HCT116 (cell line): ENCODE data around the gene KATNAL2. TPM values are rescaled to one million over a fixed set of nuclear protein-coding genes. Genes with fewer than 3 reads are reported as not detected.

Experiments used
- ATAC-seq: fragments of 200-7000 bp; cut with Tn5 transposase; 2 replicates; pipeline ENCODE4 v1.9.1; 2020; ENCODE audit warnings: mild to moderate bottlenecking, moderate library complexity
- BruUV-seq: library from RNA; stranded (reverse); fragments of 400-500 nt; replicated peaks from 2 replicates; lab custom pipeline; 2021; lab: Mats Ljungman, UMichigan
- CTCF ChIA-PET: fragments of 300-600 bp; sonication (Branson Sonifier 250); formaldehyde crosslinking; loops from one replicate; lab custom pipeline; 2021; ENCODE audit warnings: antibody characterized with exemption; lab: Charles Lee
- POLR2A ChIA-PET: fragments of 300-600, 350-600 bp; sonication (Branson Sonifier 250); formaldehyde crosslinking; loops from one replicate; lab custom pipeline; 2021; ENCODE audit warnings: antibody characterized with exemption; lab: Charles Lee
- RAD21 ChIA-PET, 2 experiments: fragments of 300-600 bp; sonication (Branson Sonifier 250); formaldehyde crosslinking; loops; one replicate each; lab custom pipeline; 2023; ENCODE audit warnings: low total read pairs in 2 of 2; ENCODE audit not compliant: uncharacterized antibody in 2 of 2, unreplicated experiment in 2 of 2, low non-redundant PET in 1 of 2; lab: Charles Lee
- DNase-seq: peaks from one replicate; pipeline ENCODE4 v3.0.0-alpha.2; 2010; ENCODE audit warnings: low read depth, low spot score
- H2AFZ ChIP-seq: fragments of 200-600 bp; shearing (Covaris generic), sonication (generic); 2 replicates; pipeline ENCODE4 v1.6.1; 2017; ENCODE audit warnings: low read depth, mixed run types, mixed read lengths, antibody characterized with exemption, low read length; ENCODE audit not compliant: poor library complexity, severe bottlenecking
- H3K27ac ChIP-seq: 2 replicates; pipeline ENCODE4 v1.5.1; 2012; ENCODE audit warnings: low read depth, low read length
- H3K27me3 ChIP-seq: fragments of 200-600 bp; sonication (generic); 2 replicates; pipeline ENCODE4 v1.6.1; 2016; ENCODE audit warnings: mixed run types, low read length, mixed read lengths; ENCODE audit not compliant: insufficient read depth
- H3K36me3 ChIP-seq, 2 experiments: fragments of 200-500 bp in 1 of 2; fragments of 200-600 bp in 1 of 2; sonication (Bioruptor generic) in 1 of 2; sonication (generic) in 1 of 2; 2 replicates each; pipeline versions ENCODE4 v1.5.1 to v1.6.1; 2014 to 2016; ENCODE audit warnings: low read length in 2 of 2, inconsistent platforms in 1 of 2, mixed read lengths in 1 of 2, mixed run types in 1 of 2; ENCODE audit not compliant: insufficient read depth in 2 of 2, control insufficient read depth in 1 of 2
- H3K4me1 ChIP-seq, 2 experiments: fragments of 200-600 bp in 1 of 2; sonication (generic) in 1 of 2; 2 replicates each; pipeline versions ENCODE4 v1.5.1 to v1.6.1; 2012 to 2017; ENCODE audit warnings: low read length in 2 of 2, inconsistent platforms in 1 of 2, mild to moderate bottlenecking in 1 of 2, mixed read lengths in 1 of 2, mixed run types in 1 of 2, moderate library complexity in 1 of 2; ENCODE audit not compliant: insufficient read depth in 2 of 2, control insufficient read depth in 1 of 2
- H3K4me2 ChIP-seq: fragments of 200-600 bp; sonication (generic); 2 replicates; pipeline ENCODE4 v1.6.1; 2017; ENCODE audit warnings: mixed run types, low read length, mixed read lengths
- H3K4me3 ChIP-seq, 2 experiments: fragments of 200-600 bp in 1 of 2; sonication (generic) in 1 of 2; replicated peaks in 1 of 2; 2 replicates each; pipeline ENCODE4 v1.5.1; 2011 to 2016; ENCODE audit warnings: low read length in 2 of 2, control low read depth in 1 of 2, low read depth in 1 of 2, mild to moderate bottlenecking in 1 of 2, mixed read lengths in 1 of 2, mixed run types in 1 of 2
- H3K79me2 ChIP-seq: fragments of 200-600 bp; sonication (generic); 2 replicates; pipeline ENCODE4 v1.6.1; 2017; ENCODE audit warnings: mild to moderate bottlenecking, mixed run types, low read length, moderate library complexity, mixed read lengths; ENCODE audit not compliant: insufficient read depth
- H3K9ac ChIP-seq: fragments of 200-600 bp; sonication (generic); 2 replicates; pipeline ENCODE4 v1.6.1; 2016; ENCODE audit warnings: low read length, mixed read lengths
- H3K9me2 ChIP-seq: fragments of 200-600 bp; sonication (generic), shearing (Covaris generic); 2 replicates; pipeline ENCODE4 v1.6.1; 2017; ENCODE audit warnings: mixed run types, mild to moderate bottlenecking, moderate library complexity; ENCODE audit not compliant: insufficient read depth
- H3K9me3 ChIP-seq, 2 experiments: fragments of 200-500 bp in 1 of 2; fragments of 200-600 bp in 1 of 2; sonication (Bioruptor generic) in 1 of 2; sonication (generic) in 1 of 2; 2 replicates each; pipeline ENCODE4 v1.6.1; 2014 to 2017; ENCODE audit warnings: low read length in 2 of 2, mixed read lengths in 2 of 2, inconsistent platforms in 1 of 2, low read depth in 1 of 2, mild to moderate bottlenecking in 1 of 2, mixed run types in 1 of 2, moderate library complexity in 1 of 2; ENCODE audit not compliant: control insufficient read depth in 1 of 2, insufficient read depth in 1 of 2
- H4K20me1 ChIP-seq: fragments of 200-600 bp; sonication (generic), shearing (Covaris generic); 2 replicates; pipeline ENCODE4 v1.6.1; 2017; ENCODE audit warnings: mixed run types, mild to moderate bottlenecking, moderate library complexity; ENCODE audit not compliant: insufficient read depth
- ATF3 ChIP-seq: IDR thresholded peaks from 2 replicates; pipeline ENCODE4 v1.6.1; 2012
- CEBPB ChIP-seq: IDR thresholded peaks from 2 replicates; pipeline ENCODE4 v1.6.1; 2012; ENCODE audit warnings: low read depth
- CTCF ChIP-seq, 3 experiments: fragments of 200-600 bp in 1 of 3; sonication (generic) in 1 of 3; IDR thresholded peaks in 2 of 3; conservative IDR thresholded peaks in 1 of 3; 2 replicates each; pipeline ENCODE4 v1.5.1; 2012 to 2017; ENCODE audit warnings: low read depth in 2 of 3, low read length in 2 of 3, antibody characterized with exemption in 1 of 3, borderline replicate concordance in 1 of 3, control low read depth in 1 of 3, mild to moderate bottlenecking in 1 of 3, mixed read lengths in 1 of 3, mixed run types in 1 of 3, moderate library complexity in 1 of 3; ENCODE audit not compliant: insufficient read depth in 1 of 3
- EZH2 ChIP-seq: fragments of 200-600 bp; sonication (generic); IDR thresholded peaks from 2 replicates; pipeline ENCODE4 v1.6.1; 2017; ENCODE audit warnings: antibody characterized with exemption, mixed run types
- EZH2phosphoT487 ChIP-seq: fragments of 200-600 bp; IDR thresholded peaks from 2 replicates; pipeline ENCODE4 v1.6.1; 2018; ENCODE audit warnings: antibody characterized with exemption, borderline replicate concordance
- JUND ChIP-seq: IDR thresholded peaks from 2 replicates; pipeline ENCODE4 v1.6.1; 2012
- MAX ChIP-seq: IDR thresholded peaks from 2 replicates; pipeline ENCODE4 v1.6.1; 2012
- POLR2A ChIP-seq: IDR thresholded peaks from 2 replicates; pipeline ENCODE4 v1.7.0; 2011; ENCODE audit warnings: borderline replicate concordance; ENCODE audit not compliant: insufficient read depth, insufficient read length; ENCODE audit errors: extremely low read depth
- POLR2AphosphoS5 ChIP-seq: IDR thresholded peaks from 2 replicates; pipeline ENCODE4 v1.6.1; 2011; ENCODE audit warnings: mild to moderate bottlenecking, low read depth, low read length, moderate library complexity
- RAD21 ChIP-seq: IDR thresholded peaks from 2 replicates; pipeline ENCODE4 v1.6.1; 2012; ENCODE audit warnings: low read depth, mild to moderate bottlenecking
- YY1 ChIP-seq: IDR thresholded peaks from 2 replicates; pipeline ENCODE4 v1.6.1; 2011; ENCODE audit warnings: low read length, low read depth, moderate library complexity, mild to moderate bottlenecking; ENCODE audit not compliant: insufficient replicate concordance; ENCODE audit errors: extremely low read depth
- intact Hi-C: fragments of 100-400 bp; cut with micrococcal nuclease; formaldehyde crosslinking; loops from 2 replicates; pipeline ENCODE4 v1.10.0; 2022
- total RNA-seq: library from RNA; stranded (reverse); gene quantifications from one replicate; pipeline ENCODE4 v1.2.1, GENCODE V29; 2021; ENCODE audit not compliant: unreplicated experiment

The KATNAL2 gene
- total RNA-seq, 1 experiment from 2014 or later: 2.0 TPM

- ChIA-PET POLR2A (no interaction called here), CTCF (interaction anchor here (1.4 kb wide), 1 partner anchor 64 kb away, joined by 3 read pairs; no protein-coding TSS in a partner anchor), RAD21 (no interaction called here)
- Histone ChIP-seq H3K4me1 (no peaks in the 10 kb centered on the region), H3K4me3 (no peak overlapping the region), H3K79me2 (peaks cover 50% of the 10 kb centered on the region), H3K27me3 (no peaks in the 10 kb centered on the region), H4K20me1 (no peaks in the 10 kb centered on the region), H3K9ac (no peak overlapping the region), H3K9me3 (no peaks in the 10 kb centered on the region), H3K4me2 (no peak overlapping the region), H2AFZ (no peak overlapping the region), H3K36me3 (no peaks in the 10 kb centered on the region), H3K9me2 (no peaks in the 10 kb centered on the region), H3K27ac (no peak overlapping the region)
- TF ChIP-seq JUND (no peak), ATF3 (no peak), EZH2phosphoT487 (no peak), CEBPB (no peak), MAX (no peak), POLR2A (no peak), CTCF (IDR thresholded peaks at IDR 0.05 in 2 of 3, conservative IDR thresholded peaks at IDR 0.05 in 1 of 3; ENCODE audit: borderline replicate concordance in 1 of 3, insufficient read depth in 1 of 3, low read depth in 2 of 3, low read length in 2 of 3) (no peak), RAD21 (no peak), YY1 (no peak), EZH2 (no peak), POLR2AphosphoS5 (no peak)
- intact Hi-C loops: no loop called here
- BruUV-seq: no TSS peak
- no peak for ATAC-seq
- DNase-seq: no peak
Measured at GRCh38 chr18:47141289-47141688, 223.9 kb downstream of the KATNAL2 start.
